Astrocyte (in vitro differentiated cells and primary cell): Measurements from ENCODE around the gene KLK13.

Source experiments
- CTCF ChIP-seq: IDR thresholded peaks from 2 replicates; pipeline ENCODE4 v1.5.1; 2011; ENCODE audit warnings: low read depth, mild to moderate bottlenecking, inconsistent platforms, low read length, moderate library complexity; ENCODE audit not compliant: insufficient read depth
- EZH2 ChIP-seq: IDR thresholded peaks from 2 replicates; pipeline ENCODE4 v1.6.1; 2012; ENCODE audit warnings: mild to moderate bottlenecking, low read length, inconsistent platforms; ENCODE audit not compliant: insufficient read depth

DNA sequence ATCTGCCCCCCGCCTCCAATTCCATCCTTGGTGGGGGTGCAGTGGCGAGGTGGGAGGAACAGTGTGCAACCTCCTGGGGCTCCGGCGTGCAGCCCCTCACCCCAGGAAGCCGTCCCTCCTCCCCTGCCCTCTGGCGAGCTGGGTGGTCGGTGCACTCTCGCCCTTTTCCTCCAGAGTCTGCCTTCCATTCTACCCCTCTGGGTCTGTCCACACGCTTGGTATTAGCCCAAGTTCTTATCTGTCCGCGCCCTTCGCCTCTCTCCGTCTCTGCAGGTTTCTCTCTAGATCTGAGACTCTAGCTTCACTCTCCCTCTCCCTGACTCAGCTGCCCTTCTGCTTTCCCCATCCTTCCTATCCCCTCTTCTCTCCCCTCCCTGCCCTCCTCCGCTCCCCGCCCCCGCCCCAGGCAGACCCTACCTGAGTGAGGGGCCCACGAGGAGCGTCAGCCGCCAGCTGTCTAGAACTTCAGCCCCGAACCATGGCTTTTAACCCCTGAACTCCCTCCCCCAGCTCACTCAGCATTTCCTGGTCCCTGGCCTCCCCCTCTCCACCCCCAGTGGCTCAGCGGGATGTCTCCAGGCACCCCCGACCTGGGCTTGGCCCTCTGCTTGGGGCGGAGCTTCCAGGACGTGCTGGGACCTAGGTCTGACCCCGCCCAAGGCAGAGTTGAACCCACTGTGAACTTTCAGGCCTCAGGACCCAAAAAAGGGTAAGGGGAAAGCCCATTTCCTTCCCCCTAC is 499 bp upstream of the KLK13 start:
- TF ChIP-seq CTCF: no peak
- no peak for TF ChIP-seq EZH2
